HL-60 (cell line): ENCODE data around the gene ADAM15.

ENCODE experiments used
- DNase-seq, 2 experiments: peaks; one replicate each; pipeline ENCODE4 v3.0.0-alpha.2; 2010 to 2020; ENCODE audit warnings: low read depth in 1 of 2, low spot score in 1 of 2
- H3K27ac ChIP-seq: fragments of 250-450 bp; sonication (Bioruptor Pico); replicated peaks from 2 replicates; pipeline ENCODE4 v1.5.1; 2020; ENCODE audit warnings: mild to moderate bottlenecking, moderate library complexity
- H3K27me3 ChIP-seq: fragments of 250-450 bp; sonication (Bioruptor Pico); 2 replicates; pipeline ENCODE4 v1.5.1; 2021; ENCODE audit warnings: mild to moderate bottlenecking, moderate library complexity; ENCODE audit not compliant: insufficient read depth, poor library complexity, severe bottlenecking
- H3K4me3 ChIP-seq: replicated peaks from 2 replicates; pipeline ENCODE4 v1.5.1; 2011; ENCODE audit warnings: mild to moderate bottlenecking, control low read depth, low read length; ENCODE audit not compliant: insufficient read depth
- CTCF ChIP-seq: IDR thresholded peaks from one replicate; pipeline ENCODE4 v1.5.1; 2011; ENCODE audit warnings: low read length, control low read depth, inconsistent platforms; ENCODE audit not compliant: insufficient read depth
- GABPA ChIP-seq: IDR thresholded peaks from 2 replicates; pipeline ENCODE4 v1.6.1; 2012; ENCODE audit warnings: low read depth
- POLR2AphosphoS5 ChIP-seq: IDR thresholded peaks from 2 replicates; pipeline ENCODE4 v1.6.1; 2012; ENCODE audit warnings: low read depth
- REST ChIP-seq: IDR thresholded peaks from 2 replicates; pipeline ENCODE4 v1.6.1; 2012; ENCODE audit warnings: low read depth; ENCODE audit not compliant: insufficient replicate concordance
- SPI1 ChIP-seq: IDR thresholded peaks from 2 replicates; pipeline ENCODE4 v1.6.1; 2012; ENCODE audit warnings: low read depth, mild to moderate bottlenecking, borderline replicate concordance

The ADAM15 gene

GRCh38 chr1:155014709-155015508, 36.2 kb upstream of the ADAM15 start:
- H3K27me3 ChIP-seq = no peaks in the 10 kb centered on the region
- no peak overlapping the region for H3K27ac ChIP-seq
- DNase-seq = peak in 1 of 2 experiments; percentile 39
- TF ChIP-seq CTCF (no peak), SPI1 (no peak), POLR2AphosphoS5 (no peak; the same call in 1 of the 2 replicates), GABPA (no peak), REST (no peak)
- H3K4me3 ChIP-seq = no peak overlapping the region

GRCh38 chr1:155015527-155016230, 35.4 kb upstream of the ADAM15 start:
- TF ChIP-seq GABPA (no peak), POLR2AphosphoS5 (no peak; the same call in 1 of the 2 replicates), REST (no peak), SPI1 (no peak), CTCF (no peak)
- DNase-seq = peak in 1 of 2 experiments; percentile 45
- Histone ChIP-seq H3K27ac (no peak overlapping the region), H3K4me3 (no peak overlapping the region), H3K27me3 (no peaks in the 10 kb centered on the region)

GRCh38 chr1:155016231-155016831, 34.8 kb upstream of the ADAM15 start:
- peak; percentile 67 for TF ChIP-seq POLR2AphosphoS5
- no peak for TF ChIP-seq REST
- no peak for TF ChIP-seq CTCF
- TF ChIP-seq SPI1 = no peak
- Histone ChIP-seq H3K27ac (no peak overlapping the region; the same call in 1 of the 2 replicates), H3K27me3 (no peaks in the 10 kb centered on the region), H3K4me3 (no peak overlapping the region)
- DNase-seq = peak in 1 of 2 experiments; percentile 28
